Epidermal melanocyte (primary cell): Measurements from ENCODE around the gene C10orf71.

ENCODE experiments used
- DNase-seq: peaks from one replicate; pipeline ENCODE4 v3.0.0; 2011; ENCODE audit warnings: low spot score; ENCODE audit not compliant: insufficient read length

The C10orf71 gene

DNA sequence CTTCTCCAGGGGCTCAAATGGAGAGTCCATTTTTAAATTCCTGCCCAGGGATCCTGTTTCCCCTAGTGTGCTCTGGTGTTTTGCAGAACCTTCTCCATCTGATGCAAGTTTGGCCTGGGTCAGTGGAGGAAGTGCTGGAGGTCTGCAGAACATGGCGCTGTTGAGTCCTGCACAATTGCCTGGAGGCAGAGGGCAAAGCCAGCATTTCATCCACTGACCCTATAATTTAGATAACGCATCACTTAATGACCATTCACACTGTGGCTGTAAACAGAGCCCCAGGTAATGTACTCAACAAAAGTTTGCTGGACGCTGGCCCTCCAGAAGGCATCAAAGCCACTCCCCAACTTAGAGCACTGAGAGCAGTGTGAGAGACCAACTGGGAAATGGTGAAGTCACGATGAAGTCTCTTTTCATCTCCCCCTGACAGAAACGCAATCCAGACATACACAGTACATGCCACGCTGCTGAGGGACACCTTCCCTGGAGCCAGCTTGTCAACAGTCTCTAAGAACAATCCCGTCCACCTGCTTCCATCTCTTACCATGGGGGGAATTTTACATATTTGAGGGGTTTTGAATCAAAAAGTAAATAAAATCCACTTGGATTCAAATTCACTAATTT is 13.4 kb downstream of the C10orf71 start:
- no peak for DNase-seq

- DNase-seq: no peak
These were observed 14.6 kb downstream of the C10orf71 start for GRCh38 chr10:49313501-49314070.

DNA sequence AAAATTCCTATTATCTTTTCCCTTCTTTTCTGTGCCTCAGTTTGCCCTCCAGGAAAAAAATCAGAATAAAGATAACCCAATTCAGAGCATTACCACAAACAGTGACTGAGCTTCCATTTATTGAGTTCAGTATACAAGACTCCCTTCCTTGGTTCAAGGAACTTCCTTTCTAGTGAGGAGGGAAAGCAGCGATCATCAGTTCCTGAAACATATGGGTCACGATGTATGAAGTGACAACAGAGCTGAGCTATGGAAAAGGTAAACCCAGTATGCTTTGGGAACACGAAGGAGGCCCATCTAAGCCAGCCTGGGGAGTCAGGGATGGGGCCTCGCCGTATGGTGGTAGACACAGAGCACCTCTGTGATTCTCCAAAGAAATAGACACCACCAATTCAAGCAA is 15.8 kb downstream of the C10orf71 start:
- DNase-seq: no peak

DNA sequence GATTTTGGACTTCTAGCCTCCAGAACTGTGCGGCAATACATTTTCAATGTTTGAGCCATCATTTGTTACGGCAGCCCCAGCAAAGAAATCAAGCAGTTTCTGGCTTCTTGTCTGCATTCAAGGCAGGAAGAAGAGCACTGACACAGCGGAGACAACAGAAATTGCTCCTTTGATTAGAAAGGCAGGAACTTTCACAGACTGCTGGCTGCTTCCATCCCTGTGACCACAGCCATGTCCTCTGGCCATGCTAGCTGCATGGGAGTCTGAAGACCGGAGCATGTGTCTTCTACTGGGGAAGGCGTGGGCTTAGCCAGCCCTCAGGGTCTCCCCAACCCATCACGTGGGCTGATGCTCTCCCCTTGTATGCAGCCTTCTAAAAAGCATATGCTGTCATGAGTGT is 19.1 kb downstream of the C10orf71 start:
- DNase-seq: no peak

DNA sequence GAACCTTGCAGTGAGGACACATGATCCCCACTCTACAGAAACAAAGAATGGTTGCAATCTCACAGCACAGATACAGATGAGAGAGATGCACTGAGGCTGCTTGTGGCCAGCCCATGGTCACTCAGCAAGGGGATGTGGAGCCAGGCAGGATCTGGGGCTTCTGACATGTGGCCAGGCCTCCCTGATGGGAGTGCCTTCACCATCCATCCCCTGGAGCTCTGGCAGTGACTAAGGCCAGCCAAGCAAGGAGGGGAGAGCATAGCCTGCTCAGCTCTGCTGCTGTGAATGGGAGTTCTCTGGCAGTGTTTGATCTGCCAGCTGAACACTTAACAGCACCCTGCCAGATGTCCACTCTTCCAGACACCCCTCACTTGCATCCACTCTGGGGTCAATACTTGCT is 19.8 kb downstream of the C10orf71 start:
- DNase-seq: no peak

DNA sequence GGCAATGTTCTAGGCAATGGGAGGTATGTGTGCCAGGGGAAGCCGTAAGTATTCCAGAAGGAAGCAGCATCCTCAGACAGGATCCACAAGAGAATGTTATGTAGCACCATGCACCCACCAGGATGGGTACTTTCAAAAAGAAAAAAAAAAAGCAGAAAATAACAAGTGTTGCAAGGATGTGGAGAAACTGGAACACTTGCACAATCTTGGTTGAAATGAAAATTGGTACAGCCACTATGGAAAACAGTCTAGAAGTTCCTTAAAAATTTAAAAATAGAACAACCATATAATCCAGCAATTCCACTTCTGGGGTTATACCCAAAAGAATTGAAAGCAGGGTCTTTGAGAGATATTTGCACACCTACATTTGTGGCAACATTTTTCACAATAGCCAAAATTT is 20.2 kb downstream of the C10orf71 start:
- no peak for DNase-seq

- DNase-seq: no peak
These were observed 21.2 kb downstream of the C10orf71 start for GRCh38 chr10:49320191-49320590.

GRCh38 chr10:49321021-49321420 is 22.1 kb downstream of the C10orf71 start:
- DNase-seq: no peak

DNA sequence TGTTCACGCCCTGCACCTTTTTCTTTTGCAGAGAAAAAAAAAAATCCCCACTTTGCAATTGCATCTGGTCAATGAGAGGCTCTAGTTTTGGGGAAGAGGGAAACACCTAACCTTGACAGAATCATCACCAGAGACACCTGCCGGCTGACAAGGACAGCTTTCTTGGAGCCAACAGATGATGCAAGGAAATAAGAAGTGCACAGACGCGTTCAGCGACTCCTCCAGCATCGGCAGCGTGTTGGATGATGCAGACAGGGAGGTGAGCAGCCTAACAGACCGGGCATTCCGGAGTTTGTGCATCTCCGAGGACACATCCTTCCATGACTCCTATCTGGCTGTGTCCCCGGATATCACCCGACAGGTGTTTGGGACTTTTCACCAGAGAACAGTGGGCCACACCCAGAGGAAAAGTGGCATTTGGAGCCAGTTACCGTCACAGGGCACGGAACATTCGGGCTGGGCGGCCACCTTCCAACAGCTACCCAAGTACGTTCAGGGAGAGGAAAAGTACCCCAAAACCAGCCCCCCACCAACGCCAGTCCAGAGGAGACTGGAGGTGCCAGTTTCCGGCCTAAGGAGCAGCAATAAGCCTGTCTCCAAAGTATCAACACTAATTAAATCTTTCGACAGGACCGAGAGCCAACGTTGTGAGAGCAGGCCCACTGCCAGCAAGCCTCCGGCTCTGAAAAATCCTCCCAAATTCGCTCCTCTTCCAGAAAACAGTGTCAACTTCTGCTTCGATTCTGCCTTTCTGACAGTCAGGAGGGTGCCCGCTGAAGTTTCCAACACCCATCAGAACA is 23.6 kb downstream of the C10orf71 start:
- no peak for DNase-seq

GRCh38 chr10:49323171-49323895 is 24.4 kb downstream of the C10orf71 start:
- no peak for DNase-seq

GRCh38 chr10:49323896-49324270 is 24.9 kb downstream of the C10orf71 start:
- DNase-seq: no peak

GRCh38 chr10:49324711-49325110 is 25.7 kb downstream of the C10orf71 start:
- no peak for DNase-seq

GRCh38 chr10:49325131-49325915 is 26.4 kb downstream of the C10orf71 start:
- DNase-seq: no peak

DNA sequence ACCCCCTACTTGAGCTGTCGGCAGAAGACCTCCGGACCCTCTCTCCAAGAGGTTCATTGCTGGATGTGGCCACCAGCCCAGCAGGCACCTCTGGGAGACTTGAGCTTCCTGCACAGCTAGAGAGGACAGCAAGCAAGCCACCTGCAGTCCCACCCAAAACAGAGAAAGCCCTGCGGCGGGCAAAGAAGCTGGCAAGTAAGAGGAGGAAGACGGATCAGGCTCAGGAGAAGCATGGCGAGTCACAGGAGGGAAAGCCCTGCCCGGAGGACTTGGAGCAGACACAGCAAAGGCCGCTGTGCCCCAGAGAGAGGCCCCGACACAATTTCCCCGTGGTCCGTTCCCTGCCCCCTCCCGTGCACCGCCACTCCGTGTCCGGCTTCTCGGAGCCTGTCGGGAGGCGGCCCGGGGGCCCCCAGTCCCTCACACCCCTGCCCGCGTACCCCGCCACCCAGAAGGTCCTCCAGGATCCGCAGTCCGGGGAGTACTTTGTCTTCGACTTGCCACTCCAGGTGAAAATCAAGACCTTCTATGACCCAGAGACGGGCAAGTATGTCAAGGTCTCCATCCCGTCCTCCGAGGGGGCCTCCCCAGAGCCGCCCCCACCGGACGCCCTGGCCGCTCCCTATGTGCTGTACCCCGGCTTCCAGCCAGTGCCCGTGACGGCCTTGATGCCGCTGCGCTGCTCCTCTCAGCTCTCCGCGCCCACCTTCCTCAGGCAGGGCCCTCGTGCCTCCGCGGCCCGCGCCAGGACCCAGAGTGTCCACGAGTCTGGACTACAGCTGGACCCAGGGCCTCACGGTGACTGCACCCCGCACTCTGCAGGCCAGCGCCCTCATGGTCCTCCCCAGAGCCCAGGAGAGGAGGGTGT is 27.2 kb downstream of the C10orf71 start:
- no peak for DNase-seq

- DNase-seq: no peak
These were observed 28.3 kb downstream of the C10orf71 start for GRCh38 chr10:49327036-49327813.

DNA sequence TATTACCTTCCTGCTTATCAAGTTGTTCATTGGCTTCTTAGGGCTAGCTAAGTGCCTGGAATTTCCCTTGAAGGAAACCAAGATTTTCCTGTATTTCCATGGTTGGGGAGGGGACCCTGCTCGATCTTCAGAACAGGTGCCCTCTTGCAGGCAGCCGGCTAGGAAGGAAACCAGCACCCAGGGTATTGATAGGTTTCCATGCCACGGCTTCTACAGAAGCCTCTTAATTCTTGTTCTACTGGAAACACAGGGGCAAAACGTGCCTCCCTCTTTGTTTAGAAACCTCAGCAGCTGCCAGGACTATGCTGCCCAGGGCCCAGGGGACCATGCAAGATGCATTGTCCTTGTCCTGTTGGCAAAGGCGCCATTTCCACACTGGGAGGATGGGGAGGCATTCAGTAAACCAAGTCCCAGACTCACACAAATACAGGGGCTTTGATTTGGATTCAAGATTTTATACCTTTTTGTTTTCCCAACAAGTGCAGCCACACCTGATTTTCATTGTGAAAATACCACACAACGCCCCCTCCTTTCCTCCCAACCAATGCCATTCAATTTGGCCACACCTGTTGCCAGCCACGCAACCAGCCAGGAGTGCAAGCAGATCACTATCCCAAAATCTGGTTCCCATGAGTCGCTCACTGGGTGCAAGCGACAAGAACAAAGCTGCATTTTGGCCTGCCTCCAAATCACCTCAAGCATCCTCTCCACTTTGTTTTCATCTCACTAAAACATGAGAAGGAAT is 29.6 kb downstream of the C10orf71 start:
- no peak for DNase-seq

DNA sequence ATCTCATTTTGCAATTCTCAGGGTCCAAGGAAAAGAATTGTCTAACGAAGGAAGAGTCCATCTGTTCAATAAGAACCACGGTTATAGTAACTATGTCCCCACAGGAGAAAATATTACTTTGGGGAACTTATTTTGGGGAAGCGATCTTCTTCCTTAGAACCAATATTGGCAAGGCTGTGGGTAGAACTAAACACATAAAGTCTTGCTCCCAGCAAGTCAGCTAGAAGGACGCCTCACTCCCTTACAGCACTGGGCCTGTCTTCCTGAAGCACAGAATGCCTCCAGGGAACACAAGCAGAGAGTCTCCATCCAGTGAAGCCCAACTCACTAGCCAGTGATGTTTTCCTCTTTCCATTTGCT is 30.2 kb downstream of the C10orf71 start:
- no peak for DNase-seq

- no peak for DNase-seq
These were observed 31.2 kb downstream of the C10orf71 start for GRCh38 chr10:49330127-49330665.

DNA sequence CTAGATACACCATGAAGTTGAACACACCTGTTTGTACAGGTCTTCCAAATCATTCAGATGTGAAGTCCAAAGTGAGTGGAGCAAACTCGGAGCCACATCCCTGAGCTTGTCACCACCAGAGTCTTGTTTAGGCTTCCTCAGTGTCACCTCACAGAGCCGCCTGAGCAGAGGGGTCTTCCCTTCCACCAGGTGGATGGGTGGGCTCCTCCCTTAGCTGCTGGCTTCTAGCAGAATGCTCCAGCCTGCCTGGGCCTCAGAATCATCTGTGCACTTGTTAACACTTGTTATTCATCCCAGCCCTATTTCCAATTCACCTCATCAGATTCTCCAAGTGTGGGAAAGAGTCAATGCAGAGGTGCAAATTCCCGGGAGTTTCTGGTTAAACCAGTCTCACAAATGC is 32.5 kb downstream of the C10orf71 start:
- no peak for DNase-seq
